ENCODE data around the gene VWA8.

Gene VWA8

GRCh38 chr13:41588899-41589298, 372.0 kb downstream of the VWA8 start:
- H3K36me3 ChIP-seq (ENCODE audit: control insufficient read depth, low read length): peaks cover 18% of the 10 kb centered on the region
- no peaks in the 10 kb centered on the region for H3K9me2 ChIP-seq (replicated peaks; ENCODE audit: control insufficient read depth, low read length)
- H3K79me2 ChIP-seq (ENCODE audit: control insufficient read depth, low read length): no peaks in the 10 kb centered on the region
- H3K4me3 ChIP-seq (ENCODE audit: low read length): peak overlapping the region; percentile 7; the same call in 1 of the 2 replicates
- peak overlapping the region; percentile 87 for H3K27ac ChIP-seq (ENCODE audit: low read depth, low read length)
- H3K4me1 ChIP-seq (ENCODE audit: control insufficient read depth, low read length): peaks cover 57% of the 10 kb centered on the region
- H3K4me2 ChIP-seq (ENCODE audit: low read length): peak overlapping the region; percentile 74
- no peaks in the 10 kb centered on the region for H4K20me1 ChIP-seq (ENCODE audit: control insufficient read depth, insufficient read depth, low read depth, low read length)
- no peaks in the 10 kb centered on the region for H3K27me3 ChIP-seq (ENCODE audit: control insufficient read depth, low read length)
- H3F3A ChIP-seq (ENCODE audit: control insufficient read depth, insufficient read depth): peaks cover 13% of the 10 kb centered on the region
- no peaks in the 10 kb centered on the region for H3K9me3 ChIP-seq (ENCODE audit: control insufficient read depth, insufficient read depth, low read length)
- no peak for TF ChIP-seq CTCF (IDR thresholded peaks at IDR 0.05; ENCODE audit: low read depth, low read length, poor library complexity, severe bottlenecking)
- TF ChIP-seq EZH2phosphoT487 (IDR thresholded peaks at IDR 0.05; ENCODE audit: borderline replicate concordance, low read length): no peak

- no peaks in the 10 kb centered on the region for H3K27me3 ChIP-seq (ENCODE audit: control insufficient read depth, low read length)
- no peaks in the 10 kb centered on the region for H4K20me1 ChIP-seq (ENCODE audit: control insufficient read depth, insufficient read depth, low read depth, low read length)
- no peaks in the 10 kb centered on the region for H3K79me2 ChIP-seq (ENCODE audit: control insufficient read depth, low read length)
- H3K27ac ChIP-seq (ENCODE audit: low read depth, low read length): no peak overlapping the region; the same call in 1 of the 2 replicates
- no peak overlapping the region for H3K4me3 ChIP-seq (ENCODE audit: low read length)
- H3K4me2 ChIP-seq (ENCODE audit: low read length): no peak overlapping the region
- no peaks in the 10 kb centered on the region for H3K9me2 ChIP-seq (replicated peaks; ENCODE audit: control insufficient read depth, low read length)
- TF ChIP-seq CTCF (IDR thresholded peaks at IDR 0.05; ENCODE audit: low read depth, low read length, poor library complexity, severe bottlenecking) (no peak), EZH2phosphoT487 (IDR thresholded peaks at IDR 0.05; ENCODE audit: borderline replicate concordance, low read length) (no peak)
- H3F3A ChIP-seq (ENCODE audit: control insufficient read depth, insufficient read depth): peaks cover 13% of the 10 kb centered on the region
- H3K36me3 ChIP-seq (ENCODE audit: control insufficient read depth, low read length): peaks cover 17% of the 10 kb centered on the region
- H3K4me1 ChIP-seq (ENCODE audit: control insufficient read depth, low read length): peaks cover 55% of the 10 kb centered on the region
- H3K9me3 ChIP-seq (ENCODE audit: control insufficient read depth, insufficient read depth, low read length): no peaks in the 10 kb centered on the region
These were observed 372.5 kb downstream of the VWA8 start for GRCh38 chr13:41588448-41588847.

GRCh38 chr13:41587490-41587889, 373.4 kb downstream of the VWA8 start:
- H3K4me2 ChIP-seq (ENCODE audit: low read length): no peak overlapping the region
- no peaks in the 10 kb centered on the region for H3K27me3 ChIP-seq (ENCODE audit: control insufficient read depth, low read length)
- H3K4me3 ChIP-seq (ENCODE audit: low read length): no peak overlapping the region
- H3K9me3 ChIP-seq (ENCODE audit: control insufficient read depth, insufficient read depth, low read length): no peaks in the 10 kb centered on the region
- H3K4me1 ChIP-seq (ENCODE audit: control insufficient read depth, low read length): peaks cover 48% of the 10 kb centered on the region
- TF ChIP-seq EZH2phosphoT487 (IDR thresholded peaks at IDR 0.05; ENCODE audit: borderline replicate concordance, low read length): no peak
- peak; percentile 34 for TF ChIP-seq CTCF (IDR thresholded peaks at IDR 0.05; ENCODE audit: low read depth, low read length, poor library complexity, severe bottlenecking)
- H4K20me1 ChIP-seq (ENCODE audit: control insufficient read depth, insufficient read depth, low read depth, low read length): no peaks in the 10 kb centered on the region
- no peaks in the 10 kb centered on the region for H3K9me2 ChIP-seq (replicated peaks; ENCODE audit: control insufficient read depth, low read length)
- H3K36me3 ChIP-seq (ENCODE audit: control insufficient read depth, low read length): peaks cover 11% of the 10 kb centered on the region
- no peaks in the 10 kb centered on the region for H3K79me2 ChIP-seq (ENCODE audit: control insufficient read depth, low read length)
- H3K27ac ChIP-seq (ENCODE audit: low read depth, low read length): no peak overlapping the region
- H3F3A ChIP-seq (ENCODE audit: control insufficient read depth, insufficient read depth): peaks cover 11% of the 10 kb centered on the region
